AG10803 (cell line): ENCODE data around the gene GNAI3.

Source experiments
- DNase-seq: peaks from one replicate; pipeline ENCODE4 v3.0.0; 2010; ENCODE audit warnings: low read depth
- H3K4me3 ChIP-seq: 2 replicates; pipeline ENCODE4 v1.5.1; 2011; ENCODE audit warnings: mild to moderate bottlenecking, low read length, control low read depth
- TF ChIP-seq, protein P1 (sequence below): conservative IDR thresholded peaks from 2 replicates; pipeline ENCODE4 v1.5.1; 2011; ENCODE audit warnings: mild to moderate bottlenecking, low read length, control low read depth, inconsistent platforms

GNAI3 gene

DNA sequence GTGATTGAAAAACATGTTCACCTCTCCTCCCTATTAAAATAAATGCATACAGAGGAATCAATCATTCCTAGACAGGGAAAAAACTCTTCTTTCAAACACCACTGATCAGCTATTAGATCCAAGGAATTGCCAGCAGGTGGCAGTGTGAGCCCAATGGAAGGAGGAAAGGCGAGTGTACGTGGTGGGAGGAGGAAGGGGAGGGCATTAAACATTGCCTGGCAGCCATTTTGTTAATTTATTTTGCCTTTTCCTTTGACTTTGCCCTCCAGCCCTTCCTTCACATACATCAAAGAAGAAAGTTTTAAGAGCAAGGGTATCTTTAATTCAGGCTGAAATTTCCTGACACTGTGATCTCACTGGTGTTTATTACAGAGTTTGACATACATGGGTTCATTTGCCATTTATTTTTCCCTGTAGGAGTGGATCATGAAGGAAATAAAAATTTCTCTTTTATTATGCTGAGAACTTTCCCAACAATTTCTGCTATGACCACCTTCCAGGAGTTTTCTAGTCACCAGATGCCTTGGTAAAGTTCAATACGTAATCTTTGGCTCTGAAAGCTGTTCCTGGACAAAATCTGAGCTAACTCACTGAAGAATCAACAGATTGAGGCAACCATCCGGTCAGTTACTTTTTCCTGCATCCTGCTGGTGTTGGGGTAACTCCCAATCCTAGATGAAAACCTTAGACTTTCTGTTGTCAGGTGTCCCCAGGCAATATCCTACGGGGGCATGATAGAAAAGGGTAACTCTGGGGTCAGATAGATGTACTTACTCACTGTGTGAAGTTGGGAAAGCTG is 1.9 kb upstream of the GNAI3 start:
- peak overlapping the region; percentile 98 for H3K4me3 ChIP-seq
- TF ChIP-seq, protein P1, sequence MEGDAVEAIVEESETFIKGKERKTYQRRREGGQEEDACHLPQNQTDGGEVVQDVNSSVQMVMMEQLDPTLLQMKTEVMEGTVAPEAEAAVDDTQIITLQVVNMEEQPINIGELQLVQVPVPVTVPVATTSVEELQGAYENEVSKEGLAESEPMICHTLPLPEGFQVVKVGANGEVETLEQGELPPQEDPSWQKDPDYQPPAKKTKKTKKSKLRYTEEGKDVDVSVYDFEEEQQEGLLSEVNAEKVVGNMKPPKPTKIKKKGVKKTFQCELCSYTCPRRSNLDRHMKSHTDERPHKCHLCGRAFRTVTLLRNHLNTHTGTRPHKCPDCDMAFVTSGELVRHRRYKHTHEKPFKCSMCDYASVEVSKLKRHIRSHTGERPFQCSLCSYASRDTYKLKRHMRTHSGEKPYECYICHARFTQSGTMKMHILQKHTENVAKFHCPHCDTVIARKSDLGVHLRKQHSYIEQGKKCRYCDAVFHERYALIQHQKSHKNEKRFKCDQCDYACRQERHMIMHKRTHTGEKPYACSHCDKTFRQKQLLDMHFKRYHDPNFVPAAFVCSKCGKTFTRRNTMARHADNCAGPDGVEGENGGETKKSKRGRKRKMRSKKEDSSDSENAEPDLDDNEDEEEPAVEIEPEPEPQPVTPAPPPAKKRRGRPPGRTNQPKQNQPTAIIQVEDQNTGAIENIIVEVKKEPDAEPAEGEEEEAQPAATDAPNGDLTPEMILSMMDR: peak; percentile 91

DNA sequence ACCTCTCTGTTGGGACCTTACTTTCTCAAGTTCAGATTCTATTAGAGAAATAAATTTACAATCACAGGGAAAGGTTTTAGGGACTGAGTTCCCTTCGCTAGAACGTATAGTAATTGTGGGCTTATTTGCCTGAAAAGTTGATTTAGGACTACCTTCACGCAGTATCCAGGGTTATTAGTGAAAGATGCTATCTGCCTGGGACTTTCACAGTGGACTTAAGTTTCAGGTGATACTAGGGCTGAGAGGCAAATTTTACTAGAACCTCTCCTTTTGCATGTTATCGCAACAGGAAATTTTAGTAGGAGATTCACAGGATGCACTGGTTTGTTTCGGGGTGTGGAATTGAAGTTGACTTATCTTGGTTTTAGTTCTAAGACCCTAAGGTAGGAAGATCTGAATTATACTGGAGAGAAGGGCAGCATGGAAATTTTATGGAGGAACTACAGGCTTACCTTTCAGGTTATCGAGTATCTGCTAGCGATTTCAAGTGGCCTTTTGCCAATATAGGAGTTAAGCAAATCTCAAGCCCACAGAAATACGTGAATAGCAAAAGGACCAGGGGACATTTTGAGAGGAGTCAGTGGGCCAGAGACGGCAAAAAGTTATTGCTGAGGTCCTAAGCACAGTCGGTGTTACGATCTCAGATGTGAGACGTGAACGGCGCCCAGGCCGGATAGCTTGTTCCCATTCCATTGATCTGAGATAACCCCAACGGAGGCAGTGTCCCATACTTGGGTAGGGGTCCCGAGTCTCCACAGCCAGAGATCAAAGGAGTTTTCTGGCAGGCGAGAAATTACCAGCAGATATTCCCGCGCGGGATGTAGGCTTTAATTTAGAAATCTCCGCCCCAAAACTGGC is 723 bp upstream of the GNAI3 start:
- H3K4me3 ChIP-seq: peak overlapping the region; percentile 98
- DNase-seq: no peak

More for the DNA sequence above, 1.9 kb upstream of the GNAI3 start:
- peak; percentile 84 for DNase-seq

DNA sequence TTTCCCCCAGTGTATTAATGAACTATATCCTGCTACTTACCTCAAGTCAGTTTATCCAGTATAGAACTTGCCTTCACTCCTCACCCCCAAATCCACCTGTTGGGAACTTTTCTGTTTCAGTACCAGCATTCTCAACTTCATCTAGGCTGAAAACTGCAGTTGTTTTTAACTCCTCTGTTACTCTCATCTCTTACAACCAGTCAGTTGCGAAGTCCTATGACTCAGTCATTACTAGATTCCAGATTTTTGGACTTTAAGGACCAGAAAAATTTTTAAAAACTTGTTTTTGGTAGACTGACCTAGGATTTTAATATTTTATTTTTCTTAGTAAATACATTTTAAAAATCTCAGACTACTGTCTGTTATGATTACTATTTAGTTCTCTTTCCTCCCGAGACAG is 8.1 kb downstream of the GNAI3 start:
- TF ChIP-seq, protein P1: no peak
- H3K4me3 ChIP-seq: no peak overlapping the region
- peak; percentile 18 for DNase-seq

More for the DNA sequence above, 723 bp upstream of the GNAI3 start:
- TF ChIP-seq, protein P1: no peak

DNA sequence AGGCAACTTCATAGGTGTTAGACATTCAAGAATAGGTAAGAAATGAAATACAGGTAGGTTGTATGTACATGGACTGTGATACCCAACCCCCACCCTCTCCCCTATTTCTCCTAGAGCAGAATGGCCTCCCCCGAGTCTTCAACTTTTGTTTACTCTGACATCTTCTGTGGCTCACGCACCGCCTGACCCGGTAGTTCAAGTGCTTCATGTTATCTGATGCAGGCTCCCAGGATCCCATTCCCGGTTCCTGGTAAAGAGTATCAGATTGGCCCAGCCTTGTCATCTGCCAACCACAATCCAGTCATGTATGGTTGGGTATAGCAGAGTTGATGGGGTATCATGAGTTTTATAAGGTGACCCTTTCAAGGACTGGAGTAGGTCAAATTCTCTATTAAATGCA is 9.1 kb downstream of the GNAI3 start:
- TF ChIP-seq, protein P1: no peak
- no peak for DNase-seq
- no peak overlapping the region for H3K4me3 ChIP-seq

DNA sequence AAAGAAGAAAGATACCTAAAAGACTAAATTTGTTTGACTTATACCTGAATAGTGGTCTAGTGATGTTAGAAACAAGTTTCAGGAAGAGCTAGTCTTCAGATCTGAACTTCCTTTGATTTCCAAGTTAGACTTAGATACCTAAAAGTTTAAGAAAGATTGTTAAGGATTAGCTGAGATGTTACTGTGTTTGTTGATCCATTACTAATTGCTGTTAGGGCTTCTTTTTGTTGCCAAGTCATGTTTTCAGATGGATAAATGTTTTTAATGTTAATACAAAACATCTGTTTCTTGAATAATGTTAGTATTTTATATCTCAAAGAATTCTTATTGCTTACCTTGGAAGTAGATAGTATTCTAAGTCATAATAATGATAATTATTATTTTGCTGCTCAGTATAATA is 11.6 kb downstream of the GNAI3 start:
- H3K4me3 ChIP-seq: no peak overlapping the region
- DNase-seq: peak; percentile 41
- TF ChIP-seq, protein P1: no peak

DNA sequence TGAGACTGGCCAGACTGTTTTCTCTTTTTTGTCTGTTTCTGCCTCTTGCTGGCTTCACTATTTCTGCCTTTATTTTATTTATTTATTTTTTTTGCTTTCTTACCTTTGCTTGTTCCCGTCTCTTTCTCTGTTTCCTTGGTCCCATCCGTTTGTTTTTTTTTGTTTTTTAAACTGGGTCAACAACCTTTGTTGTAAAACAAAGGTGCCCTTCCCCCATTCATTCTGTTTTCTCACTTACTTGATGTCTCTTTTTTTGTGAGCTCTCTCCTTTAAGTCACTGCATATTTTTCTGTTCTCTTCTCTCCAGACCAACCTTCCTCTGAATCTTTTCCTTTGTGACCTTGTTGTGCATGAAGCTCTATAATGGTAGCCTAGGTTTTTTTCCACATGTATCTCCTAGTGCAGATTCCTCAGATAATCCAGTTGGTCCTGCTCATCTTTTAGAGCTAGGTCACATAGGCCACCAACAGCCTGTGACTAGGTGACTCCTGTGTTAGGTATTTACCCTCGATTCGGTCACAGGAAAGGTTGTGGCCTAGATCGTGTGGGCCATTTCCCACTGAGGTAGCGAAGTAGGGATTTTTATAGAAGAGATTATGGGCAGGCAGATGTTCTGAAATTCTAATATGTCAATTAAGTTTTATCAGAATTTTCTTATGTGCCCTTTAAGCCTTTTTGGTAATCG is 15.9 kb downstream of the GNAI3 start:
- DNase-seq: no peak
- no peak overlapping the region for H3K4me3 ChIP-seq
- TF ChIP-seq, protein P1: no peak
